Hepatocyte (in vitro differentiated cells): ENCODE measurements around the gene EREG.

Source experiments
- CTCF ChIP-seq: fragments of 200-600 bp; sonication (generic); IDR thresholded peaks from 2 replicates; pipeline ENCODE4 v1.5.1; 2016; ENCODE audit warnings: antibody characterized with exemption, mild to moderate bottlenecking; ENCODE audit not compliant: poor library complexity
- EZH2 ChIP-seq: fragments of 200-600 bp; sonication (generic); IDR thresholded peaks from 2 replicates; pipeline ENCODE4 v1.6.1; 2016; ENCODE audit warnings: antibody characterized with exemption, mild to moderate bottlenecking, borderline replicate concordance
- EZH2phosphoT487 ChIP-seq: fragments of 200-600 bp; sonication (generic); IDR thresholded peaks from one replicate; pipeline ENCODE4 v1.6.1; 2018; ENCODE audit warnings: antibody characterized with exemption, mild to moderate bottlenecking, low read depth, moderate library complexity; ENCODE audit not compliant: unreplicated experiment, severe bottlenecking

GRCh38 chr4:74428276-74428675 lies 63.3 kb downstream of the EREG start:
- no peak for TF ChIP-seq CTCF
- TF ChIP-seq EZH2: no peak
- TF ChIP-seq EZH2phosphoT487: no peak
